Dedifferentiated amniotic fluid mesenchymal stem cell (primary cell): ENCODE results near the gene SFT2D3.

Experiments
- DNase-seq: peaks from one replicate; pipeline ENCODE4 v3.0.0-alpha.2; 2016; ENCODE audit errors: extremely low spot score

SFT2D3 gene

DNA sequence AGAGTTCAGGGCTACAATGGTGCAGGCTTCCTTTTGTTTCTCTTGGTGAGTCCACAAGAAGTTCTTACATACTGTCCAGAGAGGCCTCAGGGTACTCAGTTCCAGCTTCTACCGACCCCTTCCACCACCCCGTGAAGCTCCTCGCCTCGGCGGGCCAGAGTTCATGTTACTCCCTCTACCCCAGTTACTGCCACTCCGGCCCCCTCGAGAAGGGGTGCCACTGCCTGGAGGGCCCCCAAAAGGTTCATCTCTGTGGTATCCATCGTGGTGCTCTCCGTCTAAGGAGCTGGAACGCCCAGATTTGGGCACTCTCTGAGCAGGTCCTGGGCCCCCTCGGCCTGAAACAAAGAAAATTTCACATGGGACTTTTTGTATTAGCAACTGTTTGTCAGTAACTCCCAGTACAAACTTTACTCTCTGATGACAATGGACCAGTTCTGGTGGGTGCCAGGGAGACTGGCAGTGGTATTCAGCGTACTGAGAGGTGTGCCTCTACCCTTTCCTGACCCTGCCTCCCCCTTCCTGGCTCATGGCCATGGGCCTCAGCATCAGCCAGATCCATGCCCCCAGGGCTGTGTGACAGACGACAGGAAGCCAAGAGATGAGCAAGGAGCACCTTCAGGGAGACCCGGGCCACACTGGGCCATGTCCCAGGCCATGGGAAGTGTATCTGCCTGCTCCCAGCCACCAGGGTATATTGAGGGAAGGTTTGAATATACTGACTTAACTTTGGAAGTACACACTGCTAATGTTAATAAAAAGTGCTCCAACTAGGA lies 5.1 kb downstream of the SFT2D3 start:
- no peak for DNase-seq

GRCh38 chr2:127707890-127708648 lies 6.8 kb downstream of the SFT2D3 start:
- DNase-seq = no peak

GRCh38 chr2:127709336-127709735 lies 8.0 kb downstream of the SFT2D3 start:
- no peak for DNase-seq

GRCh38 chr2:127712999-127713398 lies 11.7 kb downstream of the SFT2D3 start:
- DNase-seq = no peak

DNA sequence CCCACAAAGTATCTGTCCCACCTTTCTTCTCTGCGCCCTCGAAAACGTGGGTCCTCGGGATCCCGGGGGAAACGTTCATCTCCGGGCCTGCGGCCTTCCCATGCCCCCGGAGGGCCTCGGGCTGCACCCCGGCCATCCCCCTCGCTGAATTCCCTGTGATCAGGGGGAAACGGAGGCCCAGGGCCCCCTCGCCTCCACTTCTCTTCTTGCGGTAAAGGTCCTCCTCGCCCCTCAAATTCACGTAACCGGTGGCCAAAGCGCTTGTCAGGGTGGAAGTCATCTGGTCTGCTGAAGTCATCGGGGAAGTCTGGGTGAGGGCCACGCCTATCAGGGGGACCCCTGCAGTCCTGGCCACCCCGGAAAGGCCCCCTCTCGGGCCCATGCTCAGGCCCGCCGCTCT lies 12.3 kb downstream of the SFT2D3 start:
- no peak for DNase-seq

GRCh38 chr2:127715778-127716449 lies 14.6 kb downstream of the SFT2D3 start:
- DNase-seq = no peak

- no peak for DNase-seq
These were observed 17.0 kb downstream of the SFT2D3 start for GRCh38 chr2:127718271-127718670.

DNA sequence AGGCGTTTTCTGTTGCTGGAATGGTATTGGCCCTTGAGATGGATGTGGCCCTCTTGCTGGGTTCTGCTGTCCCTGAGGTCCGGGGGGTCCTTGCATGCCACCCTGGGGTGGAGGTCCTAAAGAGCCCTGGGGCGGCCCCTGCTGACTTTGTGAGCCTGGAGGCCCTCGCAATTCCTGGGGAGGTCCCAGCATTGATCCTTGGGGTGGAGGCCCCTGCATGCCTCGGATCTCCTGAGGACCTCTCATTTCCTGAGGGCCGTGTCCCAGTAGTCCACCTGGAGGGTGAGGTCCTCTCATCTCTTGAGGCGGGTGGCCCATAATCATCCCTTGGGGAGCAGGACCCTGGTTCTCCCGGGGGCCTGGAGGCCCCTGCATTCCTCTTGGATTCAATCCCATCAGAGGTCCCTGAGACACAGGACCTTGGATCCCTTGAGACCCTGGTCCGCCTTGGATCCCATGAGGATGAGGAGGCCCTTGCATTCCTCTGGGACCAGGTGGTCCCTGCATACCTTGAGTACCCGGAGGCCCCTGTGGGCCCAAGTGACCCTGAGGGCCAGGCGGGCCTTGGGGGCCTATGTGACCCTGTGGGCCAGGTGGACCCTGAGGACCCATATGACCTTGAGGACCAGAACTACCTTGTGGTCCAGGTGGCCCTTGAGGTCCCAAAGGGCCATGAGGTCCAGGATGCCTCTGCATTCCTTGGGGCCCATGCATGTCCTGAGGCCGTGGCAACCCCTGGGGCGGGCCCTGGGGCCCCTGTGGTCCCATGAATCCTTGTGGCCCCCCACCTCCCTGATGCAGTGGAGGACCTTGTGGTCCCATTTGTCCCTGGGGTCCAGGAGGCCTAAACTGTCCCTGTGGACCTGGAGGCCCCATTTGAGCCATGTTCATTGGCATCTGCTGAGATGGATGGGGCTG lies 18.3 kb downstream of the SFT2D3 start:
- DNase-seq = no peak

- no peak for DNase-seq
These were observed 20.1 kb downstream of the SFT2D3 start for GRCh38 chr2:127721311-127721977.

DNA sequence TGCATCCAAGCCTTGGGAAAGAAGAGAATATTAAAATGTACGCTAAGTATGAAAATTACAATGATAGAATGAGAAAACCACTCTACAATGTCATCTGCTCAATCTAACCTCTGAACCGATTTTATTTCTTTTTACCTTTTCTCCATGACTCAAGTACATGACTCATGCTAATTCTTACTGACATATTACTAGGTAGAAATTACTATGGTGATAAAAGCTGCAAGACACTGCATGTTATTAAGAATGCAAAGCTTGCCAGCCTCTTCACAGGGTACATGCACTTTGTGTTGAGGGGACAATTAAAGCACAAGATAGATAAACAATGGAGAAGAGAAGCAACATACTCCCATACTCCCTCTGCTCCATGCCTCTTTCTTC lies 20.7 kb downstream of the SFT2D3 start:
- no peak for DNase-seq

GRCh38 chr2:127722807-127723206 lies 21.5 kb downstream of the SFT2D3 start:
- no peak for DNase-seq

GRCh38 chr2:127726158-127726880 lies 25.0 kb downstream of the SFT2D3 start:
- DNase-seq = no peak

GRCh38 chr2:127733113-127733815 lies 32.0 kb downstream of the SFT2D3 start:
- DNase-seq = no peak

DNA sequence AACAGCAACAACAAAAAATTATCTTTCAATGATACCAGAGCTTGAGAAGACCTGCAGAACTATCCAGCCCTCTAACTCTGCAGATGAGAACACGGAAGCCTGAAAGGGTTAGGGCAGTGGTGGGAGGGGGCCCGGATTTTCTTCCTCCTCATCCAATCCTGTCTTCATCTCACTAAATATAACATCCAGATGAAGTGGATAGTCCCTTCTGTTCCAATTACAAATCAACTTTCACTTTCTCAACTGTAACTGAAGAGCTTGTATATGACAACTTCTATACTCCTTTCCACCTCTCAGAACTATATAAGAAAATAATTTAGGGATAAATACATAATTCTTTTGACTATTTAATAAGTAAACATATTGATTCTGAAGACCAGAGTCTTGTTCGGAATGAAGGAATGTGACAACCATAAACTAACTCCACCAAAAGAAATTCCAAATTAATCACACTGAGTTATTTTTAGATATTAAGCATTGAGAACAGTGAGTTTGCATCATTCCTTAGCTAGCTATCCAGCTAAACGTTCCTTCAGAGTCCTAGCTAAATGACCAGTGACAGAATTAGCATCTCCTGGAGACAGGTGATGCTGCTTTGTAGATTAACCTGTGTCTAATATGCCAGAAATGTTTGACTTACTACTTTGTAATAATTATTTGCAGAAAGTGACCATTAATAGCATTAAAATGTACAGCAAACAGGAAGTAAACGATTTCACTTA lies 32.7 kb downstream of the SFT2D3 start:
- DNase-seq = peak; percentile 52

- DNase-seq = no peak
These were observed 33.7 kb downstream of the SFT2D3 start for GRCh38 chr2:127735044-127735443.

- DNase-seq = no peak
These were observed 34.5 kb downstream of the SFT2D3 start for GRCh38 chr2:127735537-127736399.

- DNase-seq = no peak
These were observed 36.6 kb downstream of the SFT2D3 start for GRCh38 chr2:127737892-127738291.

- no peak for DNase-seq
These were observed 38.5 kb downstream of the SFT2D3 start for GRCh38 chr2:127739800-127740199.
